Testis (tissue), 2 donors: ENCODE results near the gene SACS.

ENCODE experiments used
- CTCF ChIP-seq, 3 experiments: fragments of 450-650 bp in 2 of 3; fragments of 200-600 bp in 1 of 3; sonication (generic) in 1 of 3; IDR thresholded peaks; one replicate each; pipeline ENCODE4 v1.5.1; 2016 to 2019; ENCODE audit warnings: antibody characterized with exemption in 3 of 3, mild to moderate bottlenecking in 2 of 3, moderate library complexity in 1 of 3
- POLR2A ChIP-seq: fragments of 450-650 bp; IDR thresholded peaks from one replicate; pipeline ENCODE4 v1.6.1; 2017; ENCODE audit warnings: antibody characterized with exemption, mild to moderate bottlenecking, moderate library complexity

- no peak for TF ChIP-seq POLR2A
- no peak for TF ChIP-seq CTCF (IDR thresholded peaks at IDR 0.05)
These were observed 25.5 kb upstream of the SACS start for GRCh38 chr13:23458989-23459388.
